Measurements from ENCODE around the gene RND3. TPM values are rescaled to one million over a fixed set of nuclear protein-coding genes. Genes with fewer than 3 reads are reported as not detected.

The RND3 gene
- polyA plus RNA-seq, 2 of the 4 experiments (the other 2 are of a cell fraction): 56.8 to 137 TPM

DNA sequence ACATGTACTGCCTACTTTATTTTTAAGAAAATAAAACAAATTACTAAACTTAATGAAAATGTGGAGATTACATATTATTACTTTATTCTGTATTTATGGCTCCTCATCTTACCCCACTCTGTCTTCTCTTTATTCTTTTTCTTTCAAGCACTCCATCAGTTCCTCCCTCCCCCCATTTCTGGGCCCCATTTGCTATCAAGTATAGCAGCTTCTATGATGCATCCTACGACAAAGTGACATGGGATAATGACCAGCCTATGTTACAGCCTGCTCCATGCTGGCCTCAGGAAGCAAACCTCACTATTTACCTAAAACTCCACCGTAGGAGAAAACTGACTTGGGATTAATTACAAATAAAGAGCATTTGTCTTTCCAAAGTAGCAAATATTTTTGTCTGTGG lies 58.8 kb downstream of the RND3 start:
- Histone ChIP-seq H3K4me2 (no peak overlapping the region), H3K4me3 (no peak overlapping the region), H3K4me1 (no peaks in the 10 kb centered on the region), H3K27ac (no peak overlapping the region), H3K9me3 (no peaks in the 10 kb centered on the region)
- FAIRE-seq (no peak), ATAC-seq (no peak), DNase-seq (ENCODE audit: low read depth in 1 of 2, low spot score in 1 of 2) (no peak)
- 58% methylated on average over 2 of the region's 2 CpGs for WGBS (ENCODE audit: missing lambda C conversion rate)
- TF ChIP-seq ZSCAN20 (CRISPR knock-in tag; IDR thresholded peaks at IDR 0.05): no peak
- TF ChIP-seq, protein P1, sequence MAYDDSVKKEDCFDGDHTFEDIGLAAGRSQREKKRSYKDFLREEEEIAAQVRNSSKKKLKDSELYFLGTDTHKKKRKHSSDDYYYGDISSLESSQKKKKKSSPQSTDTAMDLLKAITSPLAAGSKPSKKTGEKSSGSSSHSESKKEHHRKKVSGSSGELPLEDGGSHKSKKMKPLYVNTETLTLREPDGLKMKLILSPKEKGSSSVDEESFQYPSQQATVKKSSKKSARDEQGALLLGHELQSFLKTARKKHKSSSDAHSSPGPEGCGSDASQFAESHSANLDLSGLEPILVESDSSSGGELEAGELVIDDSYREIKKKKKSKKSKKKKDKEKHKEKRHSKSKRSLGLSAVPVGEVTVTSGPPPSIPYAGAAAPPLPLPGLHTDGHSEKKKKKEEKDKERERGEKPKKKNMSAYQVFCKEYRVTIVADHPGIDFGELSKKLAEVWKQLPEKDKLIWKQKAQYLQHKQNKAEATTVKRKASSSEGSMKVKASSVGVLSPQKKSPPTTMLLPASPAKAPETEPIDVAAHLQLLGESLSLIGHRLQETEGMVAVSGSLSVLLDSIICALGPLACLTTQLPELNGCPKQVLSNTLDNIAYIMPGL (CRISPR knock-in tag; IDR thresholded peaks at IDR 0.05; ENCODE audit: borderline replicate concordance): no peak
- TF ChIP-seq GATA3 (IDR thresholded peaks at IDR 0.05; ENCODE audit: borderline replicate concordance): no peak
- TF ChIP-seq SREBF2 (IDR thresholded peaks at IDR 0.05): no peak
- TF ChIP-seq MYC (IDR thresholded peaks at IDR 0.05; ENCODE audit: borderline replicate concordance, low read length): no peak
- no peak for TF ChIP-seq POLR2A (IDR thresholded peaks at IDR 0.05; ENCODE audit: low read length)
- TF ChIP-seq JUN (IDR thresholded peaks at IDR 0.05): no peak
- TF ChIP-seq NPAS2 (CRISPR knock-in tag; IDR thresholded peaks at IDR 0.05; ENCODE audit: borderline replicate concordance): no peak
- no peak for TF ChIP-seq HOXA7 (CRISPR knock-in tag; IDR thresholded peaks at IDR 0.05)
- no peak for TF ChIP-seq TFCP2L1 (CRISPR knock-in tag; IDR thresholded peaks at IDR 0.05)
- TF ChIP-seq HOXB5 (CRISPR knock-in tag; IDR thresholded peaks at IDR 0.05): no peak
- no peak for TF ChIP-seq ZNF302 (CRISPR knock-in tag; IDR thresholded peaks at IDR 0.05)
- no peak for TF ChIP-seq ZC3H11A (IDR thresholded peaks at IDR 0.05)
- no peak for TF ChIP-seq ZFP36 (IDR thresholded peaks at IDR 0.05; ENCODE audit: borderline replicate concordance, partially characterized antibody)
- CTCF ChIA-PET: interaction anchor here (0.6 kb wide), 1 partner anchor 679 kb away, joined by 3 read pairs; no protein-coding TSS in a partner anchor
- POLR2A ChIA-PET: no interaction called here

DNA sequence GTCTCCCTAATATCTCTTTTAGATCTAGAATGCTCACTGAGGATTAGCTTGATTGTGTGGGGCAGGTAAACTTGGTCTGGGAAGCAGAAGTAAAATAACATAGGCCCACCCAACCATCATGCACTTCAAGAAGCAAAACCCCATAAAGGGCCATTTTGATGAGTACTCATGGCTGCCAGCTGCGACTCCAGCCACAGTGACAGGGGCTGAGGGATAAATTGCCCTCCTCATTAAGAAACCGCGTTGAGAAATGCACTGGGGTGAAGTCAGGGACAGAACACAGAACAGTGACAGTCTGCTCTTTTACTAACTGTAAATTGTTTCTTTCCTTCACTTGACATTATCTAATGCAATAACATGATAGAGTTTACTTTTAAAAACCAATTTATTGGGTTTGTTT lies 60.2 kb downstream of the RND3 start:
- Histone ChIP-seq H3K4me1 (no peaks in the 10 kb centered on the region), H3K4me3 (no peak overlapping the region), H3K9me3 (no peaks in the 10 kb centered on the region), H3K27ac (no peak overlapping the region), H3K4me2 (no peak overlapping the region)
- 86% methylated on average over 3 of the region's 3 CpGs for WGBS (ENCODE audit: missing lambda C conversion rate)
- ChIA-PET POLR2A (no interaction called here), CTCF (no interaction called here)
- ATAC-seq (no peak), DNase-seq (ENCODE audit: low read depth in 1 of 2, low spot score in 1 of 2) (no peak), FAIRE-seq (no peak)
- TF ChIP-seq ZFP36 (IDR thresholded peaks at IDR 0.05; ENCODE audit: borderline replicate concordance, partially characterized antibody): no peak
- TF ChIP-seq, protein P2, sequence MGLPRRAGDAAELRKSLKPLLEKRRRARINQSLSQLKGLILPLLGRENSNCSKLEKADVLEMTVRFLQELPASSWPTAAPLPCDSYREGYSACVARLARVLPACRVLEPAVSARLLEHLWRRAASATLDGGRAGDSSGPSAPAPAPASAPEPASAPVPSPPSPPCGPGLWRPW (IDR thresholded peaks at IDR 0.05): no peak
- TF ChIP-seq GATA3 (IDR thresholded peaks at IDR 0.05; ENCODE audit: borderline replicate concordance): no peak
- TF ChIP-seq RFX5 (IDR thresholded peaks at IDR 0.05): no peak
- no peak for TF ChIP-seq CBX2 (IDR thresholded peaks at IDR 0.05; ENCODE audit: borderline replicate concordance, low read depth)

DNA sequence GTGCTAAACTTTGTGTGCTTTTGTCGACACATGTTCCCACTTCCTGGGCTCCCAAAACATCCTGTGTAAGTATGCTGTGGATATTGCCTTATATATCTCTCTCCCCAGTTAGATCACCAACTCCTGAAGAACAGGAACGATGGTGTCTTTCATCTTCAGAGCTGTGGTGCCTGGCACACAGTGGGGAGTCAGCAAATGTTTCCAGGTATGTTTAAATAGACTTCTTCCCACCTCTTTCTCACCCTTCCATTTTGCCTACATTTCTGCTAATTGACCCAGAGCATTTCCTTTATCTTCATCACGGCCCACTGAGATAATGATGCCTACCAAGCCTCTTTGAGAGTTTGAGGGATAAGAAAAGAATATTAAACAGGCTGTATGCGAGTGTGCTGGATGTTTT lies 60.7 kb downstream of the RND3 start:
- TF ChIP-seq ZSCAN20 (CRISPR knock-in tag; IDR thresholded peaks at IDR 0.05): no peak
- TF ChIP-seq, protein P3, sequence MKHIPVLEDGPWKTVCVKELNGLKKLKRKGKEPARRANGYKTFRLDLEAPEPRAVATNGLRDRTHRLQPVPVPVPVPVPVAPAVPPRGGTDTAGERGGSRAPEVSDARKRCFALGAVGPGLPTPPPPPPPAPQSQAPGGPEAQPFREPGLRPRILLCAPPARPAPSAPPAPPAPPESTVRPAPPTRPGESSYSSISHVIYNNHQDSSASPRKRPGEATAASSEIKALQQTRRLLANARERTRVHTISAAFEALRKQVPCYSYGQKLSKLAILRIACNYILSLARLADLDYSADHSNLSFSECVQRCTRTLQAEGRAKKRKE (CRISPR knock-in tag; IDR thresholded peaks at IDR 0.05; ENCODE audit: low read depth): no peak
- TF ChIP-seq, protein P4, sequence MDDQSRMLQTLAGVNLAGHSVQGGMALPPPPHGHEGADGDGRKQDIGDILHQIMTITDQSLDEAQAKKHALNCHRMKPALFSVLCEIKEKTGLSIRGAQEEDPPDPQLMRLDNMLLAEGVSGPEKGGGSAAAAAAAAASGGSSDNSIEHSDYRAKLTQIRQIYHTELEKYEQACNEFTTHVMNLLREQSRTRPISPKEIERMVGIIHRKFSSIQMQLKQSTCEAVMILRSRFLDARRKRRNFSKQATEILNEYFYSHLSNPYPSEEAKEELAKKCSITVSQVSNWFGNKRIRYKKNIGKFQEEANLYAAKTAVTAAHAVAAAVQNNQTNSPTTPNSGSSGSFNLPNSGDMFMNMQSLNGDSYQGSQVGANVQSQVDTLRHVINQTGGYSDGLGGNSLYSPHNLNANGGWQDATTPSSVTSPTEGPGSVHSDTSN (IDR thresholded peaks at IDR 0.05): no peak
- no peak for FAIRE-seq

More for the DNA sequence above, 60.7 kb downstream of the RND3 start:
- Histone ChIP-seq H3K4me3 (no peak overlapping the region), H3K27ac (no peak overlapping the region), H3K4me2 (no peak overlapping the region), H3K4me1 (no peaks in the 10 kb centered on the region), H3K9me3 (no peaks in the 10 kb centered on the region)
- DNase-seq (ENCODE audit: low read depth in 1 of 2, low spot score in 1 of 2) (no peak), ATAC-seq (no peak)
- 70% methylated on average over 4 of the region's 4 CpGs for WGBS (ENCODE audit: missing lambda C conversion rate)
- POLR2A ChIA-PET: no interaction called here
- CTCF ChIA-PET: no interaction called here
